HG03066 (cell line): ENCODE data around the gene CKM.
"Not testable (repeated sequence)": the region's sequence is repeated elsewhere in the genome, so short reads cannot be mapped to it uniquely, and the experiment has no call there.

Source experiments
- ATAC-seq: cut with Tn5 transposase; IDR thresholded peaks from one replicate; pipeline ENCODE4 v1.9.1; 2021; ENCODE audit warnings: low read depth; ENCODE audit not compliant: unreplicated experiment

CKM gene

GRCh38 chr19:45322311-45322710 is 364 bp downstream of the CKM start:
- ATAC-seq: no peak

GRCh38 chr19:45321848-45322247 is 827 bp downstream of the CKM start:
- ATAC-seq: no peak

- ATAC-seq: no peak
These were observed 1.5 kb downstream of the CKM start for GRCh38 chr19:45320997-45321775.

GRCh38 chr19:45315304-45315703 is 7.4 kb downstream of the CKM start:
- no peak for ATAC-seq

- no peak for ATAC-seq
These were observed 7.9 kb downstream of the CKM start for GRCh38 chr19:45314708-45315245.

GRCh38 chr19:45312285-45312684 is 10.4 kb downstream of the CKM start:
- not testable (repeated sequence) for ATAC-seq

- ATAC-seq: no peak
These were observed 11.1 kb downstream of the CKM start for GRCh38 chr19:45311621-45312020.

- ATAC-seq: not testable (repeated sequence)
These were observed 13.4 kb downstream of the CKM start for GRCh38 chr19:45309322-45309721.

- no peak for ATAC-seq
These were observed 15.3 kb downstream of the CKM start for GRCh38 chr19:45307361-45307760.

- ATAC-seq: no peak
These were observed 16.1 kb downstream of the CKM start for GRCh38 chr19:45306518-45307027.

GRCh38 chr19:45306040-45306439 is 16.6 kb downstream of the CKM start:
- no peak for ATAC-seq

- no peak for ATAC-seq
These were observed 17.3 kb downstream of the CKM start for GRCh38 chr19:45305421-45305820.

GRCh38 chr19:45305007-45305406 is 17.7 kb downstream of the CKM start:
- no peak for ATAC-seq

- no peak for ATAC-seq
These were observed 18.3 kb downstream of the CKM start for GRCh38 chr19:45304141-45304926.

- ATAC-seq: no peak
These were observed 19.2 kb downstream of the CKM start for GRCh38 chr19:45303269-45304060.

- no peak for ATAC-seq
These were observed 20.3 kb downstream of the CKM start for GRCh38 chr19:45302416-45302815.

GRCh38 chr19:45299719-45300118 is 23.0 kb downstream of the CKM start:
- ATAC-seq: no peak

- no peak for ATAC-seq
These were observed 24.4 kb downstream of the CKM start for GRCh38 chr19:45298264-45298663.

- ATAC-seq: no peak
These were observed 25.0 kb downstream of the CKM start for GRCh38 chr19:45297674-45298073.

- ATAC-seq: no peak
These were observed 26.3 kb downstream of the CKM start for GRCh38 chr19:45296355-45296754.

GRCh38 chr19:45295873-45296272 is 26.8 kb downstream of the CKM start:
- ATAC-seq: no peak
